Kidney glomerular epithelial cell (primary cell): ENCODE results near the gene HIGD1C.
"Not testable (repeated sequence)": the region's sequence is repeated elsewhere in the genome, so short reads cannot be mapped to it uniquely, and the experiment has no call there.

Experiments used
- DNase-seq: peaks from one replicate; lab custom pipeline; 2025; lab: John Stamatoyannopoulos, UW

The HIGD1C gene

GRCh38 chr12:50934371-50934851, 17.9 kb upstream of the HIGD1C start:
- DNase-seq = no peak

GRCh38 chr12:50934981-50935807, 17.1 kb upstream of the HIGD1C start:
- no peak for DNase-seq

GRCh38 chr12:50936821-50937530, 15.4 kb upstream of the HIGD1C start:
- no peak for DNase-seq

- no peak for DNase-seq
Measured at GRCh38 chr12:50937653-50938052, 14.7 kb upstream of the HIGD1C start.

GRCh38 chr12:50947933-50948626, 4.3 kb upstream of the HIGD1C start:
- no peak for DNase-seq

- DNase-seq = no peak
Measured at GRCh38 chr12:50948798-50949197, 3.5 kb upstream of the HIGD1C start.

GRCh38 chr12:50949801-50950302, 2.5 kb upstream of the HIGD1C start:
- no peak for DNase-seq

- no peak for DNase-seq
Measured at GRCh38 chr12:50951112-50951511, 1.2 kb upstream of the HIGD1C start.

- no peak for DNase-seq
Measured at GRCh38 chr12:50953047-50953446, 703 bp downstream of the HIGD1C start.

- not testable (repeated sequence) for DNase-seq
Measured at GRCh38 chr12:50954789-50955188, 2.4 kb downstream of the HIGD1C start.

- DNase-seq = no peak
Measured at GRCh38 chr12:50955288-50955687, 2.9 kb downstream of the HIGD1C start.

- no peak for DNase-seq
Measured at GRCh38 chr12:50955697-50956096, 3.4 kb downstream of the HIGD1C start.

- no peak for DNase-seq
Measured at GRCh38 chr12:50960130-50960529, 7.8 kb downstream of the HIGD1C start.

GRCh38 chr12:50961708-50962107, 9.4 kb downstream of the HIGD1C start:
- no peak for DNase-seq

GRCh38 chr12:50964432-50964831, 12.1 kb downstream of the HIGD1C start:
- no peak for DNase-seq

- DNase-seq = no peak
Measured at GRCh38 chr12:50971946-50972345, 19.6 kb downstream of the HIGD1C start.

GRCh38 chr12:50979369-50980052, 27.2 kb downstream of the HIGD1C start:
- DNase-seq = no peak

- no peak for DNase-seq
Measured at GRCh38 chr12:50980545-50980944, 28.2 kb downstream of the HIGD1C start.

GRCh38 chr12:50981319-50982239, 29.2 kb downstream of the HIGD1C start:
- no peak for DNase-seq

- DNase-seq = no peak
Measured at GRCh38 chr12:50984586-50985298, 32.4 kb downstream of the HIGD1C start.
